ENCODE measurements around the gene GPR139.

GPR139 gene

DNA sequence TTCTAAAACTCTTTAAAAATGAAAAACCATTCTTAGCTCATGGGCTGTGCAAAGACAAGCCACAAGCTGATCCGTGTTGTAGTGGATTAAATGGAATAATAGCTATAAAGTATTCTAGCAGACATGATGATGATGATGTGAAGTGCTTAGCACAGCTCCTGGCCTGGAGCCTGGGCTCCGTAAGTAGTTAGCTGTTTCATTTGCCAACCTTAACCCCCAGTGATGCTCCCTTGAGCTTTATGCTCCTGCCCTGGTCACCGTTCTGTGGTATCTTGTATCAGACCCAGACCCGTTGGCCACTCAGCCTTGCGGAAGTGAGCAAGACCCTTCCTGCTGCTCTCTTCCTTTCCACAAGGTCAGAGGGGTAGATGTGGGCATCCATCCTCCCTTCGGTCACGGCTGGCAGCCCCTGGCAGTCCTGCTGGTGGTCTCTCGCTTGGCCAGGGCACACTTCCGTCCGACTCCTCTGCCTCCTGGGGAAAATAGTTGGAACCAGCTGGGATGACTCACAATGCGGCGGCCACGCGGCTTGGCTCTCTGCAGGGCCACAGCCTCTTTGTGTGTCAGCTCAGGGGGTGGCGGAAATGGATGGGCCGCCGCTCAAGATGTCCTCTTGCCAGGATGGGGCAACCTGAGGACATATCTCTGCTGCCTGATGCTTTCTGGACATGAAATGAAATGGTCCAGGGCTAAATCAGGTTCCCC lies 79.1 kb downstream of the GPR139 start:
- in situ Hi-C loops (cut with HindIII; ENCODE audit: low sequenced_read_pairs): no loop called here

DNA sequence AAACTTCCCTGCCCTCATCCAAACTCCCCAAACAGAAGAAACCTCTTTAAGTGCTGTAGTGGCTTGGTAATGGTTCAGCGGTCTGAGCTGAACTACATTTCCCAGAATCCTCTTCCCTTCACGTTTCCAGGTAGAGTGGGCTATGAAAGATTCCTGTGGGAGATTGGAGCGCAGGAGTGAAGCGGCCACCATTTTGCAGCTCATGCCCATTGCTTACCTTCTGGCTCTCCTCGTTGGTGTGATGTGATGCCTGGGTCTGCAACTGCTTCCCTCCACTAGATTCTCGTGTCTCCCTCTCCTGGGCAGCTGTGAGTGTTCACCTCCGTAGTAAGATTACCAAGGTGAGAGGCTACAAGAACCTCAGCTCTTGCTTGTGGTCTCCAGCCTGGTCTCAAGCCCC lies 82.1 kb downstream of the GPR139 start:
- in situ Hi-C loops (cut with HindIII; ENCODE audit: low sequenced_read_pairs): no loop called here

GRCh38 chr16:19984135-19984534 lies 89.6 kb downstream of the GPR139 start:
- in situ Hi-C loops (cut with HindIII; ENCODE audit: low sequenced_read_pairs): no loop called here
